HG02798 (cell line): ENCODE measurements around the gene ZNF281.
A peak's percentile ranks its signal among the peaks of the same experiment; 100 is the strongest.

Experiments
- ATAC-seq: cut with Tn5 transposase; IDR thresholded peaks from one replicate; pipeline ENCODE4 v1.9.1; 2021; ENCODE audit warnings: mild to moderate bottlenecking; ENCODE audit not compliant: unreplicated experiment, poor library complexity

The ZNF281 gene

GRCh38 chr1:200399860-200400259, 10.0 kb downstream of the ZNF281 start:
- no peak for ATAC-seq

GRCh38 chr1:200398373-200398772, 11.5 kb downstream of the ZNF281 start:
- no peak for ATAC-seq

- ATAC-seq, result no peak
Measured at GRCh38 chr1:200392625-200393185, 17.1 kb downstream of the ZNF281 start.

- ATAC-seq, result no peak
Measured at GRCh38 chr1:200391747-200392146, 18.1 kb downstream of the ZNF281 start.

GRCh38 chr1:200388791-200389190, 21.0 kb downstream of the ZNF281 start:
- no peak for ATAC-seq

- no peak for ATAC-seq
Measured at GRCh38 chr1:200386416-200386815, 23.4 kb downstream of the ZNF281 start.

- ATAC-seq, result peak; percentile 35
Measured at GRCh38 chr1:200384818-200385390, 24.9 kb downstream of the ZNF281 start.

GRCh38 chr1:200381256-200381984, 28.4 kb downstream of the ZNF281 start:
- no peak for ATAC-seq

GRCh38 chr1:200380589-200381021, 29.2 kb downstream of the ZNF281 start:
- peak; percentile 72 for ATAC-seq

GRCh38 chr1:200379940-200380588, 29.8 kb downstream of the ZNF281 start:
- ATAC-seq, result no peak

GRCh38 chr1:200379432-200379757, 30.4 kb downstream of the ZNF281 start:
- ATAC-seq, result no peak

GRCh38 chr1:200378096-200378495, 31.7 kb downstream of the ZNF281 start:
- ATAC-seq, result no peak

GRCh38 chr1:200376528-200376927, 33.3 kb downstream of the ZNF281 start:
- no peak for ATAC-seq

GRCh38 chr1:200374569-200375295, 35.1 kb downstream of the ZNF281 start:
- ATAC-seq, result no peak

- ATAC-seq, result no peak
Measured at GRCh38 chr1:200373811-200374231, 36.0 kb downstream of the ZNF281 start.

- ATAC-seq, result no peak
Measured at GRCh38 chr1:200372885-200373181, 37.0 kb downstream of the ZNF281 start.

GRCh38 chr1:200372095-200372884, 37.5 kb downstream of the ZNF281 start:
- no peak for ATAC-seq

GRCh38 chr1:200369706-200370105, 40.1 kb downstream of the ZNF281 start:
- no peak for ATAC-seq

- no peak for ATAC-seq
Measured at GRCh38 chr1:200369131-200369530, 40.7 kb downstream of the ZNF281 start.

GRCh38 chr1:200368556-200368955, 41.3 kb downstream of the ZNF281 start:
- ATAC-seq, result no peak
